ENCODE measurements around the gene GALNT17.

Gene GALNT17

GRCh38 chr7:71354716-71355115, 222.8 kb downstream of the GALNT17 start:
- in situ Hi-C loops (cut with MboI; ENCODE audit: low pct_unique_long_range_greater_than_20kb, low sequenced_read_pairs), result no loop called here
- DNase-seq, result no peak

- DNase-seq, result no peak
- in situ Hi-C loops (cut with MboI; ENCODE audit: low pct_unique_long_range_greater_than_20kb, low sequenced_read_pairs), result no loop called here
Observed at GRCh38 chr7:71361451-71362032, 229.6 kb downstream of the GALNT17 start.

GRCh38 chr7:71362240-71362639, 230.3 kb downstream of the GALNT17 start:
- in situ Hi-C loops (cut with MboI; ENCODE audit: low pct_unique_long_range_greater_than_20kb, low sequenced_read_pairs), result no loop called here
- DNase-seq, result no peak

GRCh38 chr7:71363223-71363622, 231.3 kb downstream of the GALNT17 start:
- DNase-seq, result no peak

GRCh38 chr7:71363627-71364026, 231.7 kb downstream of the GALNT17 start:
- in situ Hi-C loops (cut with MboI; ENCODE audit: low pct_unique_long_range_greater_than_20kb, low sequenced_read_pairs), result no loop called here
- DNase-seq, result no peak

More at GRCh38 chr7:71363223-71363622, 231.3 kb downstream of the GALNT17 start:
- in situ Hi-C loops (cut with MboI; ENCODE audit: low pct_unique_long_range_greater_than_20kb, low sequenced_read_pairs), result no loop called here

- DNase-seq, result no peak
- in situ Hi-C loops (cut with MboI; ENCODE audit: low pct_unique_long_range_greater_than_20kb, low sequenced_read_pairs), result no loop called here
Observed at GRCh38 chr7:71364551-71364950, 232.6 kb downstream of the GALNT17 start.

- in situ Hi-C loops (cut with MboI; ENCODE audit: low pct_unique_long_range_greater_than_20kb, low sequenced_read_pairs), result no loop called here
- DNase-seq, result no peak
Observed at GRCh38 chr7:71372991-71373390, 241.0 kb downstream of the GALNT17 start.

GRCh38 chr7:71377062-71377461, 245.1 kb downstream of the GALNT17 start:
- no peak for DNase-seq
- in situ Hi-C loops (cut with MboI; ENCODE audit: low pct_unique_long_range_greater_than_20kb, low sequenced_read_pairs), result no loop called here

GRCh38 chr7:71377469-71377868, 245.5 kb downstream of the GALNT17 start:
- DNase-seq, result no peak
- in situ Hi-C loops (cut with MboI; ENCODE audit: low pct_unique_long_range_greater_than_20kb, low sequenced_read_pairs), result no loop called here

GRCh38 chr7:71384094-71384493, 252.2 kb downstream of the GALNT17 start:
- DNase-seq, result no peak
- in situ Hi-C loops (cut with MboI; ENCODE audit: low pct_unique_long_range_greater_than_20kb, low sequenced_read_pairs), result no loop called here

- in situ Hi-C loops (cut with MboI; ENCODE audit: low pct_unique_long_range_greater_than_20kb, low sequenced_read_pairs), result no loop called here
- DNase-seq, result no peak
Observed at GRCh38 chr7:71385330-71385729, 253.4 kb downstream of the GALNT17 start.

- in situ Hi-C loops (cut with MboI; ENCODE audit: low pct_unique_long_range_greater_than_20kb, low sequenced_read_pairs), result no loop called here
- no peak for DNase-seq
Observed at GRCh38 chr7:71386152-71386785, 254.3 kb downstream of the GALNT17 start.

- DNase-seq, result no peak
- in situ Hi-C loops (cut with MboI; ENCODE audit: low pct_unique_long_range_greater_than_20kb, low sequenced_read_pairs), result no loop called here
Observed at GRCh38 chr7:71388181-71388580, 256.2 kb downstream of the GALNT17 start.

GRCh38 chr7:71389976-71390375, 258.0 kb downstream of the GALNT17 start:
- in situ Hi-C loops (cut with MboI; ENCODE audit: low pct_unique_long_range_greater_than_20kb, low sequenced_read_pairs), result no loop called here
- no peak for DNase-seq

- in situ Hi-C loops (cut with MboI; ENCODE audit: low pct_unique_long_range_greater_than_20kb, low sequenced_read_pairs), result no loop called here
- DNase-seq, result no peak
Observed at GRCh38 chr7:71393661-71394060, 261.7 kb downstream of the GALNT17 start.

- in situ Hi-C loops (cut with MboI; ENCODE audit: low pct_unique_long_range_greater_than_20kb, low sequenced_read_pairs), result no loop called here
- DNase-seq, result no peak
Observed at GRCh38 chr7:71402684-71403083, 270.7 kb downstream of the GALNT17 start.

GRCh38 chr7:71403202-71403946, 271.4 kb downstream of the GALNT17 start:
- no peak for DNase-seq
- in situ Hi-C loops (cut with MboI; ENCODE audit: low pct_unique_long_range_greater_than_20kb, low sequenced_read_pairs), result no loop called here

- in situ Hi-C loops (cut with MboI; ENCODE audit: low pct_unique_long_range_greater_than_20kb, low sequenced_read_pairs), result no loop called here
Observed at GRCh38 chr7:71404726-71405345, 272.9 kb downstream of the GALNT17 start.

GRCh38 chr7:71408271-71408670, 276.3 kb downstream of the GALNT17 start:
- DNase-seq, result no peak

More at GRCh38 chr7:71404726-71405345, 272.9 kb downstream of the GALNT17 start:
- no peak for DNase-seq

GRCh38 chr7:71409550-71410157, 277.7 kb downstream of the GALNT17 start:
- DNase-seq, result no peak
- in situ Hi-C loops (cut with MboI; ENCODE audit: low pct_unique_long_range_greater_than_20kb, low sequenced_read_pairs), result no loop called here

More at GRCh38 chr7:71408271-71408670, 276.3 kb downstream of the GALNT17 start:
- in situ Hi-C loops (cut with MboI; ENCODE audit: low pct_unique_long_range_greater_than_20kb, low sequenced_read_pairs), result no loop called here
